Breast epithelium (tissue), 4 donors: ENCODE measurements around the gene IMPA2. TPM values are rescaled to one million over a fixed set of nuclear protein-coding genes. Genes with fewer than 3 reads are reported as not detected.

Source experiments
- DNase-seq, 2 donors: peaks; one replicate each; pipeline ENCODE4 v3.0.0-alpha.2; 2019; ENCODE audit warnings: low spot score in 2 of 2
- H3K27ac ChIP-seq, 2 donors: fragments of 200-600 bp; sonication (generic) in 1 of 2; one replicate each; pipeline ENCODE4 v1.5.1; 2016 to 2019; ENCODE audit warnings: mild to moderate bottlenecking in 1 of 2
- H3K27me3 ChIP-seq, 2 donors: fragments of 200-600 bp; sonication (generic) in 1 of 2; one replicate each; pipeline versions ENCODE4 v1.5.1 to v1.6.0; 2017 to 2019; ENCODE audit warnings: control low read depth in 1 of 2, mild to moderate bottlenecking in 1 of 2
- H3K36me3 ChIP-seq: fragments of 200-600 bp; one replicate; pipeline ENCODE4 v1.5.1; 2019
- H3K4me1 ChIP-seq, 2 donors: fragments of 200-600 bp; sonication (generic); one replicate each; pipeline ENCODE4 v1.5.1; 2016 to 2019; ENCODE audit warnings: control low read depth in 1 of 2
- H3K4me3 ChIP-seq, 3 donors: fragments of 200-600 bp; sonication (generic); 1 replicate in 2 of 3; 2 replicates in 1 of 3; pipeline ENCODE4 v1.5.1; 2016 to 2019; ENCODE audit warnings: mild to moderate bottlenecking in 3 of 3, moderate library complexity in 2 of 3
- H3K9me3 ChIP-seq, 2 donors: fragments of 200-600 bp; sonication (generic) in 1 of 2; one replicate each; pipeline ENCODE4 v1.5.1; 2016 to 2019; ENCODE audit warnings: control low read depth in 1 of 2
- CTCF ChIP-seq, 3 donors: fragments of 450-650 bp; IDR thresholded peaks; one replicate each; pipeline ENCODE4 v1.5.1; 2016 to 2017; ENCODE audit warnings: antibody characterized with exemption in 3 of 3, mild to moderate bottlenecking in 3 of 3, moderate library complexity in 3 of 3
- POLR2A ChIP-seq: fragments of 450-650 bp; IDR thresholded peaks from one replicate; pipeline ENCODE4 v1.6.1; 2016; ENCODE audit warnings: antibody characterized with exemption, mild to moderate bottlenecking, moderate library complexity
- POLR2AphosphoS5 ChIP-seq, 3 donors: sonication (generic); formaldehyde crosslinking; IDR thresholded peaks; one replicate each; pipeline ENCODE4 v1.6.1; 2017; ENCODE audit warnings: antibody characterized with exemption in 3 of 3
- intact Hi-C: fragments of 100-400 bp; cut with DNase I; formaldehyde crosslinking; loops from one replicate; pipeline ENCODE4 v1.15.1; 2023; ENCODE audit warnings: low total_unique reads
- total RNA-seq, 3 donors: library from RNA; depleted of rRNA; stranded (reverse); fragments of >200 nt; gene quantifications; one replicate each; pipeline ENCODE4 v1.1.0, GENCODE V29; 2016

Gene IMPA2
- total RNA-seq, 3 donors from 2014 or later, result 25.2 to 26.5 (median 26.2) TPM

GRCh38 chr18:11980494-11981191 lies 664 bp upstream of the IMPA2 start:
- Histone ChIP-seq H3K9me3 (no peaks in the 10 kb centered on the region), H3K4me1 (peaks cover 2 to 6% of the 10 kb centered on the region in 2 donors), H3K36me3 (no peaks in the 10 kb centered on the region), H3K27me3 (no peaks in the 10 kb centered on the region), H3K4me3 (peak overlapping the region; percentile 69 to 86 (median 76)), H3K27ac (peak overlapping the region; percentile 92 to 95)
- DNase-seq, result peak; percentile 98 to 99
- no peak for TF ChIP-seq CTCF (IDR thresholded peaks at IDR 0.05)
- TF ChIP-seq POLR2AphosphoS5 (IDR thresholded peaks at IDR 0.05), result peak; percentile 56 to 64 (median 63)
- peak; percentile 59 for TF ChIP-seq POLR2A
- intact Hi-C loops, result loop anchor here (5.0 kb wide), 1 partner anchor 38 kb away; no protein-coding TSS in a partner anchor

GRCh38 chr18:11981543-11982366 lies 448 bp downstream of the IMPA2 start:
- Histone ChIP-seq H3K4me3 (peak overlapping the region; percentile 69 to 86 (median 76)), H3K27ac (peak overlapping the region; percentile 92 to 95), H3K27me3 (no peaks in the 10 kb centered on the region), H3K9me3 (no peaks in the 10 kb centered on the region), H3K36me3 (no peaks in the 10 kb centered on the region), H3K4me1 (peaks cover 2 to 6% of the 10 kb centered on the region in 2 donors)
- intact Hi-C loops, result loop anchor here (5.0 kb wide), 1 partner anchor 39 kb away; no protein-coding TSS in a partner anchor
- peak in 1 of 2 donors; percentile 29 for DNase-seq
- peak in 2 of 3 donors; percentile 8 to 32 for TF ChIP-seq POLR2AphosphoS5 (IDR thresholded peaks at IDR 0.05)
- TF ChIP-seq CTCF (IDR thresholded peaks at IDR 0.05), result no peak
- peak; percentile 55 for TF ChIP-seq POLR2A

- H3K27me3 ChIP-seq, result no peaks in the 10 kb centered on the region
- intact Hi-C loops, result loop anchor here (5.0 kb wide), 1 partner anchor 41 kb away; no protein-coding TSS in a partner anchor
- no peak for DNase-seq
- peaks cover 2 to 6% of the 10 kb centered on the region in 2 donors for H3K4me1 ChIP-seq
- no peak for TF ChIP-seq POLR2A
- TF ChIP-seq POLR2AphosphoS5 (IDR thresholded peaks at IDR 0.05), result no peak
- no peak for TF ChIP-seq CTCF (IDR thresholded peaks at IDR 0.05)
- no peaks in the 10 kb centered on the region for H3K36me3 ChIP-seq
- H3K9me3 ChIP-seq, result no peaks in the 10 kb centered on the region
- no peak overlapping the region for H3K4me3 ChIP-seq
- no peak overlapping the region for H3K27ac ChIP-seq
Observed at GRCh38 chr18:11982981-11983380, 1.7 kb downstream of the IMPA2 start.

GRCh38 chr18:11983592-11983991 lies 2.3 kb downstream of the IMPA2 start:
- H3K4me3 ChIP-seq, result no peak overlapping the region
- no peaks in the 10 kb centered on the region for H3K27me3 ChIP-seq
- no peak overlapping the region for H3K27ac ChIP-seq
- H3K9me3 ChIP-seq, result no peaks in the 10 kb centered on the region
- intact Hi-C loops, result loop anchor here (5.0 kb wide), 1 partner anchor 41 kb away; no protein-coding TSS in a partner anchor
- H3K4me1 ChIP-seq, result peaks cover 2 to 6% of the 10 kb centered on the region in 2 donors
- TF ChIP-seq POLR2AphosphoS5 (IDR thresholded peaks at IDR 0.05) (no peak), POLR2A (no peak), CTCF (IDR thresholded peaks at IDR 0.05) (no peak)
- DNase-seq, result no peak
- H3K36me3 ChIP-seq, result no peaks in the 10 kb centered on the region
